Brain microvascular endothelial cell (primary cell): ENCODE measurements around the gene TRPT1.
A peak's percentile ranks its signal among the peaks of the same experiment; 100 is the strongest.

Experiments used
- DNase-seq: peaks from one replicate; pipeline ENCODE4 v3.0.0-alpha.2; 2020
- H3K27ac ChIP-seq: fragments of 250-450 bp; sonication (Bioruptor Pico); 2 replicates; pipeline ENCODE4 v1.5.1; 2020; ENCODE audit warnings: mild to moderate bottlenecking, moderate library complexity
- H3K27me3 ChIP-seq: fragments of 250-450 bp; sonication (Bioruptor Pico); replicated peaks from 2 replicates; pipeline ENCODE4 v1.5.1; 2020; ENCODE audit warnings: mild to moderate bottlenecking
- H3K36me3 ChIP-seq: fragments of 250-450 bp; sonication (Bioruptor Pico); replicated peaks from 2 replicates; pipeline ENCODE4 v1.5.1; 2020; ENCODE audit warnings: mild to moderate bottlenecking
- H3K4me3 ChIP-seq: 2 replicates; pipeline ENCODE4 v1.5.1; 2011; ENCODE audit warnings: low read depth, mild to moderate bottlenecking, control low read depth, low read length, moderate library complexity
- CTCF ChIP-seq: IDR thresholded peaks from 2 replicates; pipeline ENCODE4 v1.5.1; 2011; ENCODE audit warnings: low read depth, mild to moderate bottlenecking, moderate library complexity, low read length, control low read depth, inconsistent platforms; ENCODE audit errors: missing control alignments
- in situ Hi-C: cut with HindIII; loops from 2 replicates; pipeline ENCODE4 v1.10.0; 2017; ENCODE audit warnings: low sequenced_read_pairs, low pct_ligation_motif_present

TRPT1 gene

GRCh38 chr11:64235437-64236161 is 9.6 kb upstream of the TRPT1 start:
- in situ Hi-C loops: no loop called here
- Histone ChIP-seq H3K36me3 (peaks cover 7% of the 10 kb centered on the region), H3K27me3 (no peaks in the 10 kb centered on the region), H3K4me3 (peak overlapping the region; percentile 63), H3K27ac (no peak overlapping the region)
- DNase-seq: no peak
- TF ChIP-seq CTCF: no peak

- Histone ChIP-seq H3K4me3 (peak overlapping the region; percentile 63), H3K27me3 (no peaks in the 10 kb centered on the region), H3K36me3 (peaks cover 7% of the 10 kb centered on the region), H3K27ac (no peak overlapping the region)
- in situ Hi-C loops: no loop called here
- TF ChIP-seq CTCF: no peak
- DNase-seq: no peak
These were observed 8.8 kb upstream of the TRPT1 start for GRCh38 chr11:64234647-64235379.

- DNase-seq: no peak
- in situ Hi-C loops: no loop called here
- H3K4me3 ChIP-seq: peak within 1 kb of the TSS; percentile 63
- H3K27me3 ChIP-seq: no peaks in the 10 kb centered on the region
- H3K36me3 ChIP-seq: peaks cover 7% of the 10 kb centered on the region
- no peak for TF ChIP-seq CTCF
- no peak within 1 kb of the TSS for H3K27ac ChIP-seq
These were observed 8.1 kb upstream of the TRPT1 start, which contains the start of gene VEGFB for GRCh38 chr11:64233913-64234586. Gene VEGFB (plus strand): TSS chr11:64234584. CDS start chr11:64234834, 250 bp downstream.

DNA sequence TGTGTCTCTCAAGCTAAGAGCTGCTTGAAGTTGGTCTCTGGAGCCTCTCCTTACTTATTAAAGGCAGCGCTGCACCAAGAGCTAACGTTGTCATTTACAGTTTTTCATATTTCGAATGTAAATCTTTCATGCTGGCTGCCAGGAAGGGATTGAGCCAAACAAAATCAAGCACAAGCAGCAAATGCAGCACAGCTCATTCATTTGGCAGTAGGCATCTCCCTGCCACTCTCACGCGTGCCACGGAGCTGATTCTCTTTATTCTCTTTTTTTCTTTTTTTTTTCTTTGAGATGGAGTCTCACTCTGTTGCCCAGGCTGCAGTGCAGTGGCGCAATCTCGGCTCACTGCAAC is 7.0 kb upstream of the TRPT1 start:
- in situ Hi-C loops: no loop called here
- TF ChIP-seq CTCF: no peak
- Histone ChIP-seq H3K27me3 (no peaks in the 10 kb centered on the region), H3K36me3 (peaks cover 4% of the 10 kb centered on the region), H3K4me3 (no peak overlapping the region), H3K27ac (no peak overlapping the region)
- DNase-seq: no peak

DNA sequence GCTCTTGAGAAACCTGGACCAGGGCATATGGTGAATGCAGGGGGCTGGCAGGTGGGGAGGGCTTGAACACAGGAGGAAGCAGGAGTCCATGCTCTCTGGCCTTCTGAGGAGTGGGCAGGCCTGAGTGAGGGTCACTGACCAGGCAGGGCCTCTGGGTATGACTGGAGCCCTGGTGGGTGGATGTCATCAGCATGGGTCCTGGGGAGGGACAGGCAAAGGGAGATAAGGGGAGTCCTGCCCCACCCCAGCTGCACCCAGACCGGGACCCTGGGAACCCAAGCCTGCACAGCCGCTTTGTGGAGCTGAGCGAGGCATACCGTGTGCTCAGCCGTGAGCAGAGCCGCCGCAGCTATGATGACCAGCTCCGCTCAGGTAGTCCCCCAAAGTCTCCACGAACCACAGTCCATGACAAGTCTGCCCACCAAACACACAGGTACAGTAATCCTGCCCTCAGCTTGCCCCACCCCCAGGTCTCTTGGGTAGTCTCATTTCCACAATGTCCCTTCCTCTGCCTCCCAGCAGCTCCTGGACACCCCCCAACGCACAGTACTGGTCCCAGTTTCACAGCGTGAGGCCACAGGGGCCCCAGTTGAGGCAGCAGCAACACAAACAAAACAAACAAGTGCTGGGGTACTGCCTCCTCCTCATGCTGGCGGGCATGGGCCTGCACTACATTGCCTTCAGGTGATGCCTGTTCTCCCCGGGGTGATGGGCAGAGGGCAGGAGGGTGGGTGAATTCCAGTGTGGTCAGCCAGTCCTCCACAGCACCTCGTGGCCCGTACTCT is 6.4 kb upstream of the TRPT1 start:
- Histone ChIP-seq H3K27ac (no peak overlapping the region), H3K36me3 (no peaks in the 10 kb centered on the region), H3K27me3 (no peaks in the 10 kb centered on the region), H3K4me3 (no peak overlapping the region)
- no peak for DNase-seq
- TF ChIP-seq CTCF: no peak
- in situ Hi-C loops: no loop called here
